Erythroblast (primary cell): Measurements from ENCODE around the gene SCART1.
"Not testable (repeated sequence)": the region's sequence is repeated elsewhere in the genome, so short reads cannot be mapped to it uniquely, and the experiment has no call there.

Experiments used
- DNase-seq, 2 experiments: peaks; one replicate each; lab custom pipeline; 2025; lab: John Stamatoyannopoulos, UW
- GATA1 ChIP-seq: IDR thresholded peaks from 2 replicates; pipeline ENCODE4 v1.6.1; 2011; ENCODE audit warnings: low read depth, mild to moderate bottlenecking, control low read depth, low read length, moderate library complexity
- POLR2A ChIP-seq: IDR thresholded peaks from 2 replicates; pipeline ENCODE4 v1.6.1; 2011; ENCODE audit warnings: mild to moderate bottlenecking, low read length

The SCART1 gene

DNA sequence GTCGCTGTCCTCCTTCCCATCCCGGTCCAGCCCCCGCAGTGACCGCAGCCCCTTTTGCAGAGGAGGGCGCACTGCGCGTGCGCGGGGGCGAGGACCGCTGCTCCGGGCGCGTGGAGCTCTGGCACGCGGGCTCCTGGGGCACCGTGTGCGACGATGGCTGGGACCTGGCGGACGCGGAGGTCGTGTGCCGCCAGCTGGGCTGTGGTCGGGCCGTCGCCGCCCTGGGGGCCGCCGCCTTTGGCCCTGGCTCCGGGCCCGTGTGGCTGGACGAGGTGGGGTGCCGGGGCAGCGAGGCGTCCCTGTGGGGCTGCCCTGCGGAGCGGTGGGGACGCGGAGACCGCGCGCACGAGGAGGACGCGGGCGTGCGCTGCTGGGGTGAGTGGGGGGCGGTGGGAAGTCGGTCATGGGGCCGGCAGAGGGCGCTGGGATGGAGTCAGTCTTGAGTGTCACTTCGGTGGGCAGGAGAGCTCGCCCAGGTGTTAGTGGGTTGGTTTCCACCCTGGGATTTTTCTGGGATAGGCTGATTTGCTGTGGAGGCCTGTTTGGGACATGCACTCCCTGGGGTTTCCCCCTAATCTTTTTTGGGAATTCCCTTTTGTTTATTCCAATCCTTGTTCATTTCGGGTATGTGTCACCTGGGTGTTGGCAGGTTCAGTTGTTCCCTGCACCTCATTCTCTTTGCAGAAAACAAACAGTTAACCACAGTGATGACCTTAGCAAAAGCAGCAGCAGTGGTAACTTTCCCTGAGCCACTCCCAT lies 11.6 kb downstream of the SCART1 start:
- TF ChIP-seq POLR2A (no peak), GATA1 (no peak)
- no peak for DNase-seq

DNA sequence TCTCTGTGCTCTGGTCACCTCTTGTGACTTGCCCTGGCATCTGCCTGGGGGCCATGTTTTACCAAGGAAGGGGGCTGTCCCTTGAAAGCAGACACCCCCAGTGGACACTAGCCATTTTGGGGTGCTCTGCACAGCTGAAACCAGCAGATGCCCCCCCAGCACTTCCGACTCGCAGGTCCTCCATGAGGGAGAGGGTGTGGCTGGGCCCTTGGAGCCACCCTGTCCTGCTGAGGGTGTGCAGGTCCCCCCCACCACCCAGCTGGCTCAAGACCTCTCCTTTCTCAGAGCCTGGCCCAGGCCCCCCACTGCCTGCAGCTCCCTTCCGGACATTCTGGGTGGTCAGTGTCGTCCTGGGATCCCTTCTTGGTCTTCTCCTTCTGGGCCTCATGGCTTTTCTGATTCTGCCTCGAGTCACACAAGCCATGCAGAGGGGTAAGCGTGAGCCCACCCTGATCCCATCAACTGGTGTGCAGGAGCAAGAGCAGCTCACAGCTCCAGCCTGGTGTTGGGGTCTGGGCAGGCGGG lies 12.3 kb downstream of the SCART1 start:
- no peak for DNase-seq
- TF ChIP-seq GATA1 (no peak), POLR2A (no peak)

DNA sequence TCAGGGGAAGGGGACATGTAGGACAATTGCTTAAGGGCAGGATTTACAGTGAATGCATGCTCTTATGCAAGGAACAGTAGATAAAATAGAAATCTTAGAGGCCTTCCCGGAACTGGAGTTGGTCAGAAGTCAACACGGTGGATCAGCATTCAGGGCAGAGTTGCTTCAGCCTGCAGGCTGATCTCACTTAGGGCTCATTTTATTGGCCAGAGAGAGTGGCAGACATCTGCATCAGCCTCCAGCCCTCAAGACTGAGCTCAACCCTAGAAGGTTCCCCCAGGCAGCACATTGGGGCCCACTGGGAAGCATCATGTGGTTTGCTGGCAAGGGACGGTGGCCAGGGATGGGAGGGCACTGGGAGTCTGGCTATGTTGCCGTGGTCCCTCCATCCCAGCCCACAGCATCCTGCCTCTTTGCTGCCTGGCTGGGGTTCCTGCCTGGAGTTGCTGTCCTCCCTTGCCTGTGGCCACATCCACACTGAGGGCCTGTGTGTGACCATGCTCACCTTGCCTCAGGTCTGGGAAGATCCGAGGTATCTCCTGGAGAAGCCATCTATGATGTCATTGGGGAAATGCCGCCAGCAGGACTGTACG lies 13.0 kb downstream of the SCART1 start:
- no peak for TF ChIP-seq GATA1
- TF ChIP-seq POLR2A = no peak
- no peak for DNase-seq

DNA sequence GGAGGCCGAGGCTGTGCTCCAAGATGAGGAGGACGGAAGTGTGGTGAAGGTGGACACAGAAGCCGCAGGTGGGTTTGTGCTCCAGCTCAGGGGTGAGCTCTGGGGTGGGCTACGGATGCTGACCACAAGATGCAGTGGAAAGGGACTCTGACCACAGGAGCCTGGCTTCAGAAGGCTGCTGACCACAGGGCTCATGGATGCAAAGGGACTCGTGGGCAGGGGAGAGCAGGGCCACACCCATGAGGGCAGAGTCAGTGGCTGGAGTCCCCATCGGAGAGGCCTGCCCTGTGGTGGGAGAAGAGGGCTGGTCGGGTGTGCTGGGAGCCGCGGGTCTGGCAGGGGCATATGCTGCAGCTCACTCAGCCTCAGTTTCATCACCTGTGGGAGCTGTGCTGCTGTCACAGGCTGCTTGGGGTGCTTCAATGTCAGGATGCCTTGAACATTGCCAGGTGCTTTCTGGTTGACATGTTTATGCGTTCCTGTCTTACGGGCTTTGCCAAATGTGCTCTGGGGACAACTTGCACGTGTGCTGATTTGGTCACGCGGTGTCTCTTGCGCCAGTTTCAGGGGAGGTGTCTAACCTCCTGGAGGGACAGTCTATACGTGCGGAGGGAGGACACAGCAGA lies 13.7 kb downstream of the SCART1 start:
- TF ChIP-seq POLR2A (no peak), GATA1 (no peak)
- DNase-seq = no peak

DNA sequence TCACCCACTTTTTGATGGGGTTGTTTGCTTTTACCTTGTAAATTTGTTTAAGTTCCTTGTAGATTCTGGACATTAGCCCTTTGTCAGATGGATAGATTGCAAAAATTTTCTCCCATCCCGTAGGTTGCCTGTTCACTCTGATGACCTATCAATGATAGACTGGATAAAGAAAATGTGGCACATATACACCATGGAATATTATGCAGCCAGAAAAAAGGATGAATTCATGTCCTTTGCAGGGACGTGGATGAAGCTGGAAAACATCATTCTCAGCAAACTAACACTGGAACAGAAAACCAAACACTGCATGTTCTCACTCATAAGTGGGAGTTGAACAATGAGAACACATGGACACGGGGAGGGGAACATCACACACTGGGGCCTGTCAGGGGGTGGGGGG lies 15.5 kb downstream of the SCART1 start:
- not testable (repeated sequence) for DNase-seq

DNA sequence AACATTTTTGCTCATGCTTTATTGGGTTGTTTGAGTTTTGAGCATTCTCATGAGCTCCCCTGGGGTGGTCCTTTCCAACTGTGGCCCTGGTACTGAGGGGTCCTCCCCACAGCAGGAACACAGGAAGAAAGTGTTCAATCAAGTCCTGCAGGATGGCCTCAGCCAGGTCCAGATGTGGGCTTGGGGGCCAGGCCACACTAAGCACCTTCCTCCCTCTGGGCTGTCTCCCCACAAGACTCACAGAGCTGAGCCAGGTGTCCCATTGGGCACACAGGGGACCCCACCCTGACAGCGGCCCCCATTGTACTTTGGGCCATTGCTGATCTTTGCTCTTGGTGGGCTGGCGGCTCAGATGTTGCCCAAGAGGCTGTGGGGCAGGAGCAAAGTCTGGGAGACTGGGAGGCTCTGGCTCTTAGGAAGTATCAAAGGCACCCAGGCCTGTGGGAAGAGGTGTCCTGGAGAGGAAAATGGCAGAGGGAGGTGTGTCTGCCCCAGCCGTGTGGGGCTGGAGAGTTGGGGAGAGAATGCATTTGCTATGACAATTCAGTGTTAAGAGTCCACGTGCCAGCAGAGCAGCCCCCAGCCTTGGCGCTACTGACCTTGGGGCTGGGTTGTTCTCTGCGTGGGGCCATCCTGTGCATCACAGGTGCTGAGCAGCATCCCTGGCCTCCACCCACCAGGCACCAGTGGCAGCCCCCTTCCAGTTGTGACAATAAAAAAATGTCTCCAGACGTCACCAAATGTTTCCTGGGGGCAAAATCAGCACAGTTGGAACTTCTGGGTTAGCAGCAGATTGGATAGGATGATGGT lies 17.8 kb downstream of the SCART1 start:
- no peak for TF ChIP-seq GATA1
- no peak for TF ChIP-seq POLR2A
- no peak for DNase-seq

DNA sequence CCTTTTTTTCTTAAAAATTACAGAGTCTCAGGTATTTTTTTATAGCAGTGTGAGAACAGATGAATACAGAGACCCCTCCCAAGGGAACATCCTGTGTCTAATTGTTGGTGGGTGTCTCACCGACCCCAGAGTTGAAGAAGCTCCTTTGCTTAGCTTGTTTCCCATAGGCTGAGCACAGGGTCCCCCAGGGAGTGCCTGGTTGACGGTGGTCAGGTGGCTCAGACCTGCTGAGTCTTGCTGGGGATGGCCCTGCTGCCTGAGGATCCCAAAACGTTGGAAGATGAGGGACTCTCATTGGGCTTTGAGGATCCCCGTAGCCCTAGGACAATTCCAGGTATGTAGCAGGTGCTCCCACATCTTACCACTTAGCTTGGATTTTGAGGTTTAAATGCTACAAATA lies 19.5 kb downstream of the SCART1 start:
- no peak for TF ChIP-seq POLR2A
- TF ChIP-seq GATA1 = no peak
- no peak for DNase-seq

DNA sequence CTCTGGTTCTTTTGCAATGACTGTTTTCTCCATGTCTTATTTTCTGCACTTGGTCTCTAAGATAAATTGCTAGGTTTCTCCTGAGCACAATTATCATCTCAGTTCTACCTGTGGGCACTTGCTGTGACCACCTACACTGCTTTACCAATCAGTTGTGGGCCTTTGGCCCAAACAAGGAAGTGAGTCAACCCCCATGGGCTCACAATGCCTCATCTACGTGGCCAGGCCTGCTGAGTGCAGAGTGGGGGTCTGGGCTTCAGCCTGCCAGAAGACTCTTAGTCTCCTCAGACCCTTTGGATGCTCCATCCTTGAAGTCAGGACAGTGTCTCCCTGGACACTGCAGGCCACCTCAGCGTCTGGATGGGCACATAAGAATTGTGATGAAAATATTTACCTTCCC lies 20.3 kb downstream of the SCART1 start:
- TF ChIP-seq POLR2A = no peak
- TF ChIP-seq GATA1 = no peak
- DNase-seq = no peak

DNA sequence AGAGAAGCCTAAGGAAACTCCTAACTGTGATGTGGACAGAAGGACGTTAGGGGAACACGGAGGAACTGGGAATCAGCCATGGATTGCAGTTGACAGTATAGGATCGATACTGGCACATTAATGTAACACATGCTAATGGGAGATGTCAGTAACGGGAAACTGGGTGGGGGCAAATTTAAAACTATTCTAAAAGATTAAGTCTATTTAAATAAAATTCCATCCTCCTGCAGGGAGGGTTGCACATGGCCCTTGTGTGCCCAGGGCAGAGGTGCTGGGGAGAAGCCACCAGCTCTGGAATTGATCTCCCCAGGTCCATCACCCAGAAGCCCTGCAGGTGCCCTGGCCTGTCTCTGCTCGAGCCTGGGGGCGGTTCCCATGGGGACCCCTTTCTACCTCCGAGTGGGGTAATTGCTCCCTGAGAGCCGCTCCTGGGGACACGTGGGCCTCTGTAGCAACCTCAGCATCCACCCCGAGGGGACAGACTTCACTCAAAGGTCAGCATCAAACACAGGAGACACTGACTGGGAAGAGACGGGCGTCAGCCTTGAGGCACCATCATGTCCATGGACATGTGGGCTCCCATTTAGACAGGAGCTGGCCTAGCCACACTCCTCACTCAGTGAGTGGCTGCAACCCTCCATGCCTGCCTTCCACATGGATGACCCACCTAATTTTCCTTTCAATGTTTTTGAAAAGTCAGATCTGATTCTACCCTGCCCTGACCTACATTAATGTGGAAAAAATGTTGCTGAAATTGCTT lies 21.1 kb downstream of the SCART1 start:
- no peak for DNase-seq
- TF ChIP-seq GATA1 (no peak), POLR2A (no peak)

DNA sequence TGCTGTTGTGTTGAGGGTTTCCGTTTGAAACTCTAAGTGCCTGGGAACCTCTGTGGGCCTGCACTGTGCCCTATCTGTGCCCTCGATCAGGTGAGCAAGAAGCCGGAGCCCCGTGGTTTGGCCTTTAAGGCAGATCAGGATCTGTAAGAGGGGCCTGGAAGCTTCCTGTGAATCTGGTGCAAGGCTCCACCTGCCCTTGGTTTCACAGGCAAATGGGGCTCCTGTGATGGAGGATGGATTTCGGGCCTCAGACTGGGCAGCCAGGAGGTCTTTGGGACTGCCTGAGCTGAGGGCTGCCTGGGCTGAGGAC lies 21.6 kb downstream of the SCART1 start:
- DNase-seq = no peak
- TF ChIP-seq GATA1 (no peak), POLR2A (no peak)

DNA sequence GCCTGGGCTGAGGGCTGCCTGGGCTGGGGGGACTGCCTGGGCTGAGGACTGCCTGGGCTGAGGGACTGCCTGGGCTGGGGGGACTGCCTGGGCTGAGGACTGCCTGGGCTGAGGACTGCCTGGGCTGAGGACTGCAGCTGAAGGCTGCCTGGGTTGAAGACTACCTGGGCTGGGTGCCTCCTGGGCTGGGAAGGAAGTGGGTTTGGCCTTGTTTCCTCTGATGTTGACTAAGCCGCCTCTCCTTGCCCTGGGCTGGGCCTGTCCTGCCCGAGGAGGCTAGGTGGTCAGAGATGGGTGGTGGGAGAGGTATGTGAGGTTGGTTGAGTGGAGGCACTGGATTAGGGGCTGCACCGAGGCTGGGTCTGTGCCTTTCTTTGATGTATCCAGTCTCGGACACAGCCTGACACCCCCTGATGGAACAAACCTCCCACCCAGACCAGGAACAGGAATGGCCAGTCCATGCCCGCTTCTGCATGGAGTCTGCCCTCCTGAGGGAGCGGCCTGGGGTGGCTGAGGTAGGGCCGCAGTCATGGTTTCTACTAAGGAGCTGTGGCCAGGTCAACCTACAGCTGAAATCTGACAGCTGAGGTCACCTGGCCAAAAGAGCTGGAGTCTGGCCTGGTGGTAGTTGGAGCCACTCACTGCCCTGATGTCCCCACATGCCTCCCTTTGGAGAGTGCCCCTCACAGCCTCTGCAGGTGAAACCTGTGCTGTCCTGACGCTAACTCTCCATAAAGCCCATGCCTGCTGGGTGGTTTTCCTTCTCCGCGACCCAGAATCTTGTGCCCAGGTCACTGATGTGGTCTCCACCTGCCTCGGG lies 22.3 kb downstream of the SCART1 start:
- no peak for TF ChIP-seq POLR2A
- no peak for DNase-seq

DNA sequence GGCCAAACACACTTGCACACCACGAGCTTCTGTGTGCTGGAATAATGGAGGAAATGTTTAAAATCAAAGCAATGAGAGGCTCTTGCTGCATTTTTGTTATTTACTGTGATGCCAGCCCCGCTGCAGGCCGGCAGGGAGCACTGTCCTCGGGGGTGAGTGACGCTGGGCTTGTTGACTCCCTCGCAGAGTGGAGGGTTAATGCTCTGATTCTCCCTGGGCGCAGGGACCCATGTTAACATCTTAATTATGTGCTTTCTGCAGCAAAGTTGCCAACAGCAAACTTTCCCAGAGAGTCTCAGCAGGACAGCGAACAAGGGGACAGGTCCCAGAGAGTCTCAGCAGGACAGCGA lies 22.9 kb downstream of the SCART1 start:
- TF ChIP-seq GATA1 (no peak), POLR2A (no peak)
- DNase-seq = no peak

DNA sequence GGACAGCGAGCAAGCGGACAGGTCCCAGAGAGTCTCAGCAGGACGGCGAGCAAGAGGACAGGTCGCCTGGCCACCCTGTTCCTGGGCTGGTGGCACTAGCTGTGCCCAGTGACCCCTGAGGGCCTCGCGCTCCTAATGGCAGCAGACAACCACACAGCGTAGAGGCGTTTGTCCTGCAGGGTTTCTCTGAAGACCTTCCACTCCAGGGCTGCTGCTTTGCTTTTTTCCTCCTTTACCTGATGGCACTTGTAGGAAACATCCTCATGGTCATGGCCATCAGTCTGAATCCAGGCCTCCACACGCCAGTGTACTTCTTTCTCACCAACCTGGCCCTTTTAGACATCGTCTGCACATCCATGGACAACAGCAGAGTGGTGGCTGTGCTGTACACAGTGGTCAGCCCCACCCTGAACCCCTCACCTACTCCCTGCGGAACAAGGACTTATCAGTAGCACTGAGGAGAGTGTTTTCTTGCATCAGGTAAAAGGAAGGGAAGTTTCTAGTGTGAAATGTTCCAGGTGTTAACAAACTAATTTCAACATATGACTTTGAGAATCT lies 27.4 kb downstream of the SCART1 start:
- TF ChIP-seq GATA1 (no peak), POLR2A (no peak)
- no peak for DNase-seq
